Measurements from ENCODE around the gene IL13. TPM values are rescaled to one million over a fixed set of nuclear protein-coding genes. Genes with fewer than 3 reads are reported as not detected.

Gene IL13
- total and polyA plus RNA-seq, 7 donors: 0.15 TPM; not detected in 6

GRCh38 chr5:132680780-132681475, 23.0 kb downstream of the IL13 start:
- Histone ChIP-seq H3K9me3 (no peaks in the 10 kb centered on the region), H3K4me3 (no peak overlapping the region), H3K36me3 (no peaks in the 10 kb centered on the region), H3K27ac (no peak overlapping the region), H3K4me1 (peaks cover 0 to 12% (median 10%) of the 10 kb centered on the region in 4 donors), H3K27me3 (no peaks in the 10 kb centered on the region)
- intact Hi-C loops (cut with DNase I): no loop called here
- no peak for TF ChIP-seq EP300 (IDR thresholded peaks at IDR 0.05)
- no peak for TF ChIP-seq CTCF (IDR thresholded peaks at IDR 0.05)
- TF ChIP-seq POLR2AphosphoS5 (IDR thresholded peaks at IDR 0.05): no peak
- no peak for TF ChIP-seq POLR2A (IDR thresholded peaks at IDR 0.05)
- 81 to 96% methylated on average over 8 of the region's 8 CpGs for WGBS, 2 donors
- DNase-seq: no peak

- peaks cover 0 to 12% (median 10%) of the 10 kb centered on the region in 4 donors for H3K4me1 ChIP-seq
- H3K4me3 ChIP-seq: no peak overlapping the region
- no peaks in the 10 kb centered on the region for H3K9me3 ChIP-seq
- no peaks in the 10 kb centered on the region for H3K36me3 ChIP-seq
- no peak for DNase-seq
- intact Hi-C loops (cut with DNase I): no loop called here
- TF ChIP-seq CTCF (IDR thresholded peaks at IDR 0.05): no peak
- no peak for TF ChIP-seq POLR2AphosphoS5 (IDR thresholded peaks at IDR 0.05)
- TF ChIP-seq POLR2A (IDR thresholded peaks at IDR 0.05): no peak
- no peak for TF ChIP-seq EP300 (IDR thresholded peaks at IDR 0.05)
- H3K27ac ChIP-seq: no peak overlapping the region
- H3K27me3 ChIP-seq: no peaks in the 10 kb centered on the region
- WGBS, 2 donors: 80 to 91% methylated on average over 2 of the region's 2 CpGs
These were observed 23.5 kb downstream of the IL13 start for GRCh38 chr5:132681476-132681831.

- Histone ChIP-seq H3K4me3 (no peak overlapping the region), H3K27ac (no peak overlapping the region), H3K9me3 (no peaks in the 10 kb centered on the region), H3K36me3 (no peaks in the 10 kb centered on the region), H3K4me1 (peaks cover 0 to 9% (median 7%) of the 10 kb centered on the region in 4 donors), H3K27me3 (no peaks in the 10 kb centered on the region)
- no peak for TF ChIP-seq EP300 (IDR thresholded peaks at IDR 0.05)
- no peak for TF ChIP-seq POLR2AphosphoS5 (IDR thresholded peaks at IDR 0.05)
- no peak for TF ChIP-seq POLR2A (IDR thresholded peaks at IDR 0.05)
- no peak for TF ChIP-seq CTCF (IDR thresholded peaks at IDR 0.05)
- no peak for DNase-seq
- WGBS, 2 donors: 70 to 94% methylated on average over 4 of the region's 4 CpGs
- intact Hi-C loops (cut with DNase I): no loop called here
These were observed 24.0 kb downstream of the IL13 start for GRCh38 chr5:132681983-132682382.

GRCh38 chr5:132684491-132684890, 26.5 kb downstream of the IL13 start:
- no peak overlapping the region for H3K4me3 ChIP-seq
- TF ChIP-seq EP300 (IDR thresholded peaks at IDR 0.05) (no peak), CTCF (IDR thresholded peaks at IDR 0.05) (no peak), POLR2AphosphoS5 (IDR thresholded peaks at IDR 0.05) (no peak), POLR2A (IDR thresholded peaks at IDR 0.05) (no peak)
- no peak for DNase-seq
- H3K36me3 ChIP-seq: no peaks in the 10 kb centered on the region
- no peaks in the 10 kb centered on the region for H3K9me3 ChIP-seq
- intact Hi-C loops (cut with DNase I): no loop called here
- H3K4me1 ChIP-seq: no peaks in the 10 kb centered on the region
- no peaks in the 10 kb centered on the region for H3K27me3 ChIP-seq
- WGBS, 2 donors: 88 to 92% methylated on average over 6 of the region's 6 CpGs
- no peak overlapping the region for H3K27ac ChIP-seq

Measured in sigmoid colon (tissue), 7 donors.